ENCODE measurements around the gene FOCAD. TPM values are rescaled to one million over a fixed set of nuclear protein-coding genes. Genes with fewer than 3 reads are reported as not detected.

The FOCAD gene
- total RNA-seq, 2 donors from 2014 or later = 32.0 to 76.1 TPM

- no peaks in the 10 kb centered on the region for H3K4me1 ChIP-seq (replicated peaks)
- WGBS = 59% methylated on average over 2 of the region's 2 CpGs
- no peaks in the 10 kb centered on the region for H3K36me3 ChIP-seq
- no peak for DNase-seq (ENCODE audit: low spot score)
- H3K27me3 ChIP-seq (replicated peaks; ENCODE audit: insufficient read depth) = no peaks in the 10 kb centered on the region
- intact Hi-C loops (cut with DNase I) = no loop called here
- H3K9me3 ChIP-seq = no peaks in the 10 kb centered on the region
- no peak overlapping the region for H3K4me3 ChIP-seq
- no peak overlapping the region for H3K27ac ChIP-seq
- no peak for TF ChIP-seq CTCF (IDR thresholded peaks at IDR 0.05)
- TF ChIP-seq POLR2AphosphoS5 (IDR thresholded peaks at IDR 0.05) = no peak
- TF ChIP-seq POLR2A (IDR thresholded peaks at IDR 0.05) = no peak
Observed at GRCh38 chr9:21016701-21017491, 332.8 kb downstream of the FOCAD start.

- H3K27ac ChIP-seq = no peak overlapping the region
- TF ChIP-seq POLR2AphosphoS5 (IDR thresholded peaks at IDR 0.05) = no peak
- TF ChIP-seq POLR2A (IDR thresholded peaks at IDR 0.05) = no peak
- TF ChIP-seq CTCF (IDR thresholded peaks at IDR 0.05) = no peak
- no peaks in the 10 kb centered on the region for H3K9me3 ChIP-seq
- H3K4me3 ChIP-seq = no peak overlapping the region
- H3K27me3 ChIP-seq (replicated peaks; ENCODE audit: insufficient read depth) = no peaks in the 10 kb centered on the region
- WGBS = 93% methylated on average over 2 of the region's 2 CpGs
- H3K36me3 ChIP-seq = no peaks in the 10 kb centered on the region
- DNase-seq (ENCODE audit: low spot score) = no peak
- no peaks in the 10 kb centered on the region for H3K4me1 ChIP-seq (replicated peaks)
- intact Hi-C loops (cut with DNase I) = no loop called here
Observed at GRCh38 chr9:21018177-21018576, 334.1 kb downstream of the FOCAD start.

- Histone ChIP-seq H3K36me3 (no peaks in the 10 kb centered on the region), H3K27me3 (replicated peaks; ENCODE audit: insufficient read depth) (no peaks in the 10 kb centered on the region), H3K4me3 (no peak overlapping the region), H3K4me1 (replicated peaks) (no peaks in the 10 kb centered on the region), H3K9me3 (no peaks in the 10 kb centered on the region), H3K27ac (no peak overlapping the region)
- TF ChIP-seq POLR2AphosphoS5 (IDR thresholded peaks at IDR 0.05) (no peak), POLR2A (IDR thresholded peaks at IDR 0.05) (no peak), CTCF (IDR thresholded peaks at IDR 0.05) (no peak)
- WGBS = 85% methylated on average over 2 of the region's 2 CpGs
- no peak for DNase-seq (ENCODE audit: low spot score)
- intact Hi-C loops (cut with DNase I) = no loop called here
Observed at GRCh38 chr9:21023861-21024260, 339.8 kb downstream of the FOCAD start.

- no peak for DNase-seq (ENCODE audit: low spot score)
- intact Hi-C loops (cut with DNase I) = no loop called here
- no peak overlapping the region for H3K4me3 ChIP-seq
- H3K27ac ChIP-seq = no peak overlapping the region
- 72% methylated on average over 4 of the region's 4 CpGs for WGBS
- no peak for TF ChIP-seq POLR2AphosphoS5 (IDR thresholded peaks at IDR 0.05)
- TF ChIP-seq POLR2A (IDR thresholded peaks at IDR 0.05) = no peak
- no peak for TF ChIP-seq CTCF (IDR thresholded peaks at IDR 0.05)
- no peaks in the 10 kb centered on the region for H3K9me3 ChIP-seq
- no peaks in the 10 kb centered on the region for H3K27me3 ChIP-seq (replicated peaks; ENCODE audit: insufficient read depth)
- H3K36me3 ChIP-seq = no peaks in the 10 kb centered on the region
- no peaks in the 10 kb centered on the region for H3K4me1 ChIP-seq (replicated peaks)
Observed at GRCh38 chr9:21027295-21027694, 343.2 kb downstream of the FOCAD start.

GRCh38 chr9:21028466-21028865 is 344.4 kb downstream of the FOCAD start:
- Histone ChIP-seq H3K36me3 (no peaks in the 10 kb centered on the region), H3K4me1 (replicated peaks) (no peaks in the 10 kb centered on the region), H3K9me3 (no peaks in the 10 kb centered on the region), H3K4me3 (no peak overlapping the region), H3K27me3 (replicated peaks; ENCODE audit: insufficient read depth) (no peaks in the 10 kb centered on the region), H3K27ac (no peak overlapping the region)
- 37% methylated on average over 3 of the region's 3 CpGs for WGBS
- TF ChIP-seq POLR2AphosphoS5 (IDR thresholded peaks at IDR 0.05) (no peak), POLR2A (IDR thresholded peaks at IDR 0.05) (no peak)
- intact Hi-C loops (cut with DNase I) = no loop called here
- no peak for DNase-seq (ENCODE audit: low spot score)

Data from prostate gland (tissue), 2 donors.